ENCODE measurements around the gene VAMP2.

VAMP2 gene

DNA sequence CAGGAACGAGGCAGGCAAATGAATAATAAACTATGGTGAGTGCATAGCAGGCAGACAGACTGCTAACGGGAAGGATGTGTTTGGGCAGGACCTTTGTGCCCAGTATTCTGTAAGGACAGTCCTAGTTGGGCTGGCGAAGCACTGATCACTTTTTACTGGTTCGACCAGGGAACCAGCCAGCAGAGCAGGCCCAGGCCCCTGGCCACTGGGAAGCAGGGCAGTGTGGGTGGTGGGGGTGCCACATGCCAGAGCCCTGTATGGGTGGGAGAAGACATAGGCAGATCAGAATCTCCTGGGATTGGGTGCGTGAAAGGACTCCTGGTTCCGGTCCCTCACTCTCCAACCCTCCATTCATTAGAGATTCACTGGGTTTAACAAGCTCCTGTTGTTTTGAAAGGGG is 4.0 kb upstream of the VAMP2 start:
- Histone ChIP-seq H3K4me3 (IDR thresholded peaks at IDR 0.05; ENCODE audit: insufficient read depth, low read depth, low read length) (no peak overlapping the region), H3K4me1 (ENCODE audit: low read depth, poor library complexity, severe bottlenecking) (no peaks in the 10 kb centered on the region), H2AFZ (ENCODE audit: low read depth) (no peak overlapping the region), H3K27me3 (ENCODE audit: insufficient read depth, low read depth) (no peaks in the 10 kb centered on the region), H3K4me2 (no peak overlapping the region), H3K9ac (no peak overlapping the region), H3K27ac (no peak overlapping the region), H3K36me3 (ENCODE audit: insufficient read depth) (no peaks in the 10 kb centered on the region), H3K79me2 (ENCODE audit: insufficient read depth, low read depth) (no peaks in the 10 kb centered on the region), H4K20me1 (ENCODE audit: insufficient read depth) (no peaks in the 10 kb centered on the region)
- TF ChIP-seq CTCF (conservative IDR thresholded peaks at IDR 0.05; ENCODE audit: low read depth, low read length): no peak

- H4K20me1 ChIP-seq (ENCODE audit: insufficient read depth): no peaks in the 10 kb centered on the region
- no peak overlapping the region for H3K27ac ChIP-seq
- no peak overlapping the region for H3K4me2 ChIP-seq
- H3K79me2 ChIP-seq (ENCODE audit: insufficient read depth, low read depth): no peaks in the 10 kb centered on the region
- H3K36me3 ChIP-seq (ENCODE audit: insufficient read depth): no peaks in the 10 kb centered on the region
- H3K4me3 ChIP-seq (IDR thresholded peaks at IDR 0.05; ENCODE audit: insufficient read depth, low read depth, low read length): no peak overlapping the region
- H3K9ac ChIP-seq: no peak overlapping the region
- H2AFZ ChIP-seq (ENCODE audit: low read depth): no peak overlapping the region
- H3K4me1 ChIP-seq (ENCODE audit: low read depth, poor library complexity, severe bottlenecking): no peaks in the 10 kb centered on the region
- no peak for TF ChIP-seq CTCF (conservative IDR thresholded peaks at IDR 0.05; ENCODE audit: low read depth, low read length)
- H3K27me3 ChIP-seq (ENCODE audit: insufficient read depth, low read depth): no peaks in the 10 kb centered on the region
Measured at GRCh38 chr17:8164815-8165131, 2.0 kb upstream of the VAMP2 start.

DNA sequence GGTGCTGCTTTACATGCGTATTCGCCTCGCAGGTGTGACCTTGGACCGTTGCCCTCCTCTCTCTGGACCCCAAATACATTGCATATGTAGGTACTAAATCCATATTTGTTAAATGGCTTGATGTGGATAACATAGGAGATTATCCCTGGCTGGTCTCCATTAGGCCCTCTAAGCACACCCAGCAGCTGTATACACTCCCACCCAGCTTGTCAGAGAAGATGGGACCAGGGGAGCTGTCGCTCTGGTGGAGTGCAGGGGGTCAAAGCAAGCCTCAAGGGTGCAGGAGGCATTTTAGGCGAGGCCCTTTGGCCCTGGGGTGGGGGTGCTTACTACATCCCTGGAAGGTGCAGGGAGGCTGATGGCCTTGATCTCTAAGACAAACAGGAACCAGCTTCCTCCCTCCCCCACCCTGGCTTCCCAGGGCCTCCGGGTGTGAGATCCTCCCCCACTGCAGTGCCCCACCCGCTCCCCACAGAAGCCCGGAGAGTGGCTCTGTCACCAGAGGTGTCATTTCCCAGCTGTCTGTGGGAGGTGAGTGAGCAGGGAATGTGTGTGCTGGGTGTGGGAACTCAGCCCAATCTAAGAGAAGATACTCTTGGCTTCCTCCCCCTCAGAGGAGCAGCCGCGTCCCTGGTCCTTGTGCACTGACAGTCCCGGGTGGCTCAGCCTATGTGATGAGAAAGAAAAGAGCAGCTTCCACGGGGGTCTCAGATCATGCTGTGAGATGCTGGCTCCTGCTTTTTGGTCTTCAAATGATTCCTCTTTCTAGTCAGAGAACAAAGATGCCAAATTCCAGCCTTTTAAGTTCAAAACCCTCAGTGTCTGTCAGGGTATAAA is 1.4 kb upstream of the VAMP2 start:
- Histone ChIP-seq H3K4me3 (IDR thresholded peaks at IDR 0.05; ENCODE audit: insufficient read depth, low read depth, low read length) (no peak overlapping the region), H3K27me3 (ENCODE audit: insufficient read depth, low read depth) (no peaks in the 10 kb centered on the region), H3K4me1 (ENCODE audit: low read depth, poor library complexity, severe bottlenecking) (no peaks in the 10 kb centered on the region), H4K20me1 (ENCODE audit: insufficient read depth) (no peaks in the 10 kb centered on the region), H3K27ac (no peak overlapping the region), H3K79me2 (ENCODE audit: insufficient read depth, low read depth) (no peaks in the 10 kb centered on the region), H3K4me2 (no peak overlapping the region), H2AFZ (ENCODE audit: low read depth) (no peak overlapping the region), H3K36me3 (ENCODE audit: insufficient read depth) (no peaks in the 10 kb centered on the region), H3K9ac (no peak overlapping the region)
- no peak for TF ChIP-seq CTCF (conservative IDR thresholded peaks at IDR 0.05; ENCODE audit: low read depth, low read length)

DNA sequence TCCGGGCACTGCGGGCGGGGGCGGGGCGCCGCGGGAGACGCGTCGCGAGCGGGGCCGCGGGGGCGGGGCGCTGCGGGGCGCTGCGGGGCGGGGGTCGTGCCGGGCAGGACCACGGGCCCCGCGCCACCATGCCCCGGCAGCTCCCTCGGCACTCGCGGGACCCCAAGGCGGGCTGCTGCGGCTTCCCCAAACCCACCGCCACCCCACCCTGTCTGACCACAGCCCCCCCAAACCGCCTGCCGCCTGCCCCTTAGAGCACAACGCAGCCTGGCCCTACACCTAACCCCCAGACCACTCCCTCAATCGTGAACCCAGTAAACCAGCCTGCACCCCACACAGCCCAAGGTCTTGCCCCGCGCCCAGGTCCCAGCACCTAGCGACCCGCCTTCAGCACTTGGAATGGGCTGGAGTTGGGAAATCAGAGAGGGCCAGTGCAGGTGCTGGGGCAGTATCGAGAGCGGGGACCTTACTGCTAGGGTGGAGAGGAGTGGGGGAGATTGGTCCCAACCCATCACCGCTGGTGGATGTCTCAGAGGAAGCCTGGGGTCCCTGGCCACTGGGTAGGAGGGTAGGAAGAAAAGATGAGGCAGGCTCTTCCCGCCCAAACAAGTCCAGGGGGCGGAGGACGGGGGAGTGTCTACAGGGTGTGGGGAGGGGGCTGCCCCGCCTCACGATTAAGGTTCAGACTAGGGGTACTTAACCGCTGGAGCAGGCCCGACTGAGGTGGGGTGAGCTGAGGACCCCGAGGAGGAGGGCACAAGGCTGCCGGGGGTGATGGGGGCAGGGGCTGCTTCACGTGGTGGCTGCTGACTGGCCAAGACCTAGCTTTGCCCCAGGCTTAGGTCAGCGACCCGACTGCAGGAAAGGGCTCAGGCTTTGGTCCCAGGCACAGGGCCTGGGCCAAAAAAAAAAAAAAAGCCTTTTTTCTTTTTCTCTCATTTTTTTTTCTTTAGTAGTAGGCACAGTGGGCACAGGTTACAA is 539 bp upstream of the VAMP2 start:
- Histone ChIP-seq H3K27me3 (ENCODE audit: insufficient read depth, low read depth) (no peaks in the 10 kb centered on the region), H4K20me1 (ENCODE audit: insufficient read depth) (no peaks in the 10 kb centered on the region), H3K4me3 (IDR thresholded peaks at IDR 0.05; ENCODE audit: insufficient read depth, low read depth, low read length) (no peak overlapping the region), H3K4me1 (ENCODE audit: low read depth, poor library complexity, severe bottlenecking) (no peaks in the 10 kb centered on the region), H2AFZ (ENCODE audit: low read depth) (no peak overlapping the region), H3K4me2 (no peak overlapping the region), H3K9ac (peak overlapping the region; percentile 64; the same call in 1 of the 2 replicates), H3K79me2 (ENCODE audit: insufficient read depth, low read depth) (no peaks in the 10 kb centered on the region), H3K27ac (no peak overlapping the region), H3K36me3 (ENCODE audit: insufficient read depth) (no peaks in the 10 kb centered on the region)
- no peak for TF ChIP-seq CTCF (conservative IDR thresholded peaks at IDR 0.05; ENCODE audit: low read depth, low read length)

Measured in KMS-11 (cell line).